ENCODE measurements around the gene NAT9.

NAT9 gene

DNA sequence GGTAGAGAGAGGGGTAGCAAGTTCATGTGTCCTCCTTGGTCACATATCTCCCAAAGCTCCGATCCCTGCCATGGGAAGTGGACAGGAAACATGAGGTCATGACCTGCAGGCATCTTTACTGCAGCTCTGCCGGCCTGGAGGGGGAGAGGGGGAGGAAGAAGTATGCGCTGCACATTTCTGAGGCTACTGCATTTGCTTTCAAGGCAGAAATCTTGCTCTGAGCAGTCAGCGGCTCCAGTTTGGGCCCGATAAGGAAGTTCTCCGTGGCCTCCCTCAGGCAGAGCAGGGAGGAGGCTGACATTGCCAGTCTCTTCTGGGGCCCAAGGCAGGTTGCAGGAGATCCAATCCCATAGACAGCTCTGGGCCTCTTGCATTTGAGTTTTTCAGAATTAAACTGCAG, 29.2 kb downstream of the NAT9 start:
- in situ Hi-C loops (cut with MboI; ENCODE audit: low sequenced_read_pairs), result no loop called here

DNA sequence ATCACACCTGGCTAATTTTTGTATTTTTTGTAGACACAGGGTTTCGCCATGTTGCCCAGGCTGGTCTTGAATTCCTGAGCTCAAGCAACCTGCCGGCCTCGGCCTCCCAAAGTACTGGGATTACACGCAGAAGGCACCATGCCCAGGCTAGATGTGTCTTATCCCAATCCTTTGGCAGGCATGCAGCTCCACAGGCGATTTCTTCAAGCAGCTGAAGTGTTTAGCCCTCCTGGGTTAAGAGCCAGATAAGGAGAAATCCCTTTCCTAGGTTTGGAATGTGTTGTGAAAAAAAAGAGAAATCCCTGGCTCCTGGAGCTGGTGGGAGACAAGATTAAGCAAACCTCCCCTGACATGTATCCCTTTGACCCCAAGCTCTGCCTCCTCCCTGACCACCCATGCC, 29.8 kb downstream of the NAT9 start:
- in situ Hi-C loops (cut with MboI; ENCODE audit: low sequenced_read_pairs), result no loop called here

DNA sequence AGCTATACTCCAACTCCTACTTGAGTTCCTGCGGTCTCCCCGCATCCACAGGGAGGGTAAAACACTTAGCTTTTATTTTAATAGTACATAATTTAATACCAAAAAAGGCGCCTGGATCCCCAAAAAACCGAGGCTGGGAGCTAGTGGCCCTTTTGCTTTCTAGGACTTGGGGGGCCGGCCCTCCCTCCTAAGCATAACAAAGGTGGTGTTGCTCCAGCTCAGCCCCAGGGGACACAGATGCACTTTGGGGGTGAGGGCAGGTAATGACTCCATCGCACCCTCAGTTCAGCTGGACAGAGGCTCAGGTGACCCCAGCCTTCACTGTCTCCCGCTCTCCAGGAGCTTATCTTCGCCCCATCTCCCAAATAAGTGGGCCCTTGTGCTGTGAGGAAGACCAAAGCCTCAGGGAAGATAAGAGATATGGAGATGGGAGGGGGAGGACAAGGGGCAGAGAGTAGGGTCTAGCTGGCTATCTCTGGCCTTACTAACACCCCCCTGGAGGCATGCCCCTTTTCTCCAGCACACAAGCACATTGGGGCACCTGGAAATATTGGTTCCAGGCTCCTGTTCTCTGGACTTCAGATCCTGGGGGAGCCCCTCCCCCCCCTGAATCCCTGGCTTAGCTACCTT, 30.5 kb downstream of the NAT9 start:
- in situ Hi-C loops (cut with MboI; ENCODE audit: low sequenced_read_pairs), result no loop called here

DNA sequence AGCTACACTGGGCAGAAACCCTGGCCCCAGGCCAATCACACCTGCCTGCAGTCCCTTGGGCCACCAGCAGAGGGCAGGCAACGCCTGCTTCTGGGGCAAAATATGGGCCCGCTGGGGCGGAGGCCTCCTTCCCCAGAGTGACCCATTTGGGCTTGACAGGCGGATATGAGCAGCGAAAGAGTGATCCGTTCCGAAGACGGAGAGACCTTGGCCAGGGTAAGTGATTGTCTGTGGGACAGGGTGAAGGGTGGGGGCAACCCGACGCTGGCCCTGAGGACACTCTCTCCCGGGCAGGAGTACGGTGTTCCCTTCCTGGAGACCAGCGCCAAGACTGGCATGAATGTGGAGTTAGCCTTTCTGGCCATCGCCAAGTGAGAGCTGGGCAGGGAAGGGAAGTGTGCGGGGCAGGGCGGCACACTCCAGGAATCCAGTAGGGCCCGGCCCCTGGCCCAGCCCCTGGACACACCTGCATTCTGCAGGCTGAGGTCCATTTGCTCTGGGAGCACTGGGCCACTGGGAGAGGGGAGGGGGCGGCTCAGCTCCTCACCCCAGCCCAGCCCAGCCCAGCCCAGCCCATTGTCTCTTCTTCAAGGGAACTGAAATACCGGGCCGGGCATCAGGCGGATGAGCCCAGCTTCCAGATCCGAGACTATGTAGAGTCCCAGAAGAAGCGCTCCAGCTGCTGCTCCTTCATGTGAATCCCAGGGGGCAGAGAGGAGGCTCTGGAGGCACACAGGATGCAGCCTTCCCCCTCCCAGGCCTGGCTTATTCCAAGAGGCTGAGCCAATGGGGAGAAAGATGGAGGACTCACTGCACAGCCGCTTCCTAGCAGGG, 31.2 kb downstream of the NAT9 start:
- in situ Hi-C loops (cut with MboI; ENCODE audit: low sequenced_read_pairs), result no loop called here

DNA sequence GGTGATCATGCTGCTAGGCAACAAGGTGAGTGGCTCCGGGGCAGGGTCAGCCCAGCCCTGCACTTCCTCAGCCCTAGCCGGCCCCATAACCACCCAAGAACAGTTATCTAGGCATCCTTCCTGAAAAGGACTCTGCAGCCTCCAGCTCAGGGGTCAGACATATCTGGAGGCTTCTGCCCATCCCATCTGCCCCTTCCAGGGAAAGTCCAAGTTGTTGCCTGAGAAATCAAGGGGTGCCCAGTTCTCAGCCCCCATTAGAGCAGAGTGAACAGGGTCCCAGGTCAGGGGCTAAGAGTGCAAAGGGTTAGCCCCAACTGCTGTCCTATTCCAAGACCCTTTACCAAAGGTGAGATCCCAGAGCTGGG, 31.8 kb downstream of the NAT9 start:
- in situ Hi-C loops (cut with MboI; ENCODE audit: low sequenced_read_pairs), result no loop called here

DNA sequence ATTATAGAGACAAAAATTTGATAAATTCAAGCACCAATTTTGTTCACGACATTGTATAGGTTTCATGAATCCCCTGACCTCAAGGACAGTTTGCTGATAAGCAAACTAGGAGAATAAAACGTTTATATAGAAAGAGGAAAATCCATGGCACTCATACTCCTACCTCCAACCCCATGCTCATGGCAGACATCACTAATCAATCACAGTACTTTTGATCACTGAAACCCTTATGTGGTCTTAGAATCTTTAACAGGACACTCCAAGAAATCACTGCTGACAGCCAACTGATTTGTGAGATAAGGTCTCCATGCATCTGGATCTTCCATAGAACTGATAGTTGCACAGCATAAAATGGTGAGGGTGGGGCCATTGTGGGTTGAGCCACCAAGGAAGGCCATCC, 32.4 kb downstream of the NAT9 start:
- in situ Hi-C loops (cut with MboI; ENCODE audit: low sequenced_read_pairs), result no loop called here

DNA sequence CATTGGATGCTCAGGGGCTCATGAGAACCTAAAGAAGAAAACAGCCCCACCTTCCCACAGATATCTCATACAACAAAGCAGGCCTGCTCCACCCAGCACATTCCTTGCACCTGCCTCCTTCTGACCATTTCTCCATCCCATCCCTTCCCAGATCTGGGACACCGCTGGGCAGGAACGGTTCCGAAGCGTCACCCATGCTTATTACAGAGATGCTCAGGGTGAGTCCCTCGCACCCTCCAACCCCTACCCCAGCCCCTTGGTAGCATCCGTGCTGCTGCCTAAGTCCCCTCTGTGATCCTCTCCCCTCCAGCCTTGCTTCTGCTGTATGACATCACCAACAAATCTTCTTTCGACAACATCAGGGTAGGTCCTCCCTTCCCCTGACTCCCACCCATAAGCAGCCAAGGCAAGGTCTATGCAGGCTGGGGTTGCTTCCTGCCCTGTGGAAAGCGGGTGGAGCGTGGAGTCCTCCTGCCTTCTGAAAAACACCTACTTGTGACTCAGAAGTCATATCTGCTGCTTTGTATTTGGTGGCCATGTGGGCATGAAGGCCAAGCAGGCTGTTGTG, 33.1 kb downstream of the NAT9 start:
- in situ Hi-C loops (cut with MboI; ENCODE audit: low sequenced_read_pairs), result no loop called here

DNA sequence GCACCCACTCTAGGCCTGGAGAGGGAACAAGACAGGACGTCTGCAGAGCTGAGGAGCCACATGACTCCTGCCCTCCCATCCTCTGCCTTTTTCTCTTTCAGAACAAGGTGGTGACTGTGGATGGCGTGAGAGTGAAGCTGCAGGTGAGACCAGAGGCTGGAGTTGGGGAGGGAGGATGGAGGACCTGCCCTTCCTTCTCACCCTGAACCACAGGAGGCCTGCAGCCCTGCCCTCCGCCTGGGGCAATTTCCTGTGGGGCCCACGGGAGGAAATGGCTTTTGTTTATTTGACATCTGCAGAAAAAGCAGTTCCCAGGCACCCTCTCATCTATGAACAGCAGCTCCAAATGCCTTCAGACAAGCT, 34.0 kb downstream of the NAT9 start:
- in situ Hi-C loops (cut with MboI; ENCODE audit: low sequenced_read_pairs), result no loop called here

DNA sequence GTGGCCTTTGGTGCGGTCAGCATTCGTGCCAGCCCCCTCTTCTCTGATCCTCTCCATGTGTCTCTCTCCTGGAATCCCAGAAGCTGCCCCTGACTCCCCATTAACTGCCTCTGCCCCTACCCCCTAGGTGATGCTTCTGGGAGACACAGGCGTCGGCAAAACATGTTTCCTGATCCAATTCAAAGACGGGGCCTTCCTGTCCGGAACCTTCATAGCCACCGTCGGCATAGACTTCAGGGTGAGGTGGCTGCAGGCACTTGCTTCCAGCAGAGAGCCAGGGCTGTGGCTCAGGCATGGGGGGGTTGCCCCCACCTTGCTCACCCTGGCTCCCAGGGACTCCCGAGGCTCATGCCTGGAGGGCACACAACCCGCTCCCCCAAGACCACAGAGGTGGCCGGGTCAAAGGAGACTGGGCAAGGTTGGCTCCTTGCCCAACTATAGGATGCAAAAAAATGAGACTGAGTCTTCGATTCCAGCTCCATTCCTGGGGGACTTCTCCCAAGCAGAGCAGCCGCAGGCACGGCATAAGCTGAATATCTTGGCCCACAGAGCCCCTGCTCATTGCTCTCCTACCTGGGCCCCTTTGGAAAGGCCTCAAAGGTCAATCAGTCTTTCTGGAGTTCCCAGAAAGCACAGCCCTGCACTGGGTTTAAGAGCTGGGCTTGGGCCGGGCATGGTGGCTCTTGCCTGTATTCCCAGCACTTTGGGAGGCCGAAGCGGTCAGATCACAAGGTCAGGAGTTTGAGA, 35.3 kb downstream of the NAT9 start:
- in situ Hi-C loops (cut with MboI; ENCODE audit: low sequenced_read_pairs), result no loop called here

DNA sequence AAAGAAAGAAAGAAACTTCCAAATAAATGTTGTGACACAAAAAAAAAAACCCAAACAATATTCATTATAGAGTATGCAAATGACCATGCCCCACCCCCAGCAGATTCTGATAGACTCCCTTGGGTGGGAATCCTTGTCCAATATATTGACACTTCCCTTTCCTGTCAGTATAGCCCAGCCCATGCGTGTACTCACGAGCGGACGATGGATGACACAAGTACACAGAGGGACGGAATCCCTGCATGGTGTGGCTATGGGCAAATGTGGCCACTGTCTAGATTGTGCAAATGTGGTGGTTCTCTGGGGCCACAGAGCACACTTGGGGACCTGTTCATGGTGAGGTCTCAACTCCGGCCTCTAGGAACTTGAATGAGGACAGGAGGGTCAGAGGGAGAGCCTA, 36.0 kb downstream of the NAT9 start:
- in situ Hi-C loops (cut with MboI; ENCODE audit: low sequenced_read_pairs), result no loop called here

DNA sequence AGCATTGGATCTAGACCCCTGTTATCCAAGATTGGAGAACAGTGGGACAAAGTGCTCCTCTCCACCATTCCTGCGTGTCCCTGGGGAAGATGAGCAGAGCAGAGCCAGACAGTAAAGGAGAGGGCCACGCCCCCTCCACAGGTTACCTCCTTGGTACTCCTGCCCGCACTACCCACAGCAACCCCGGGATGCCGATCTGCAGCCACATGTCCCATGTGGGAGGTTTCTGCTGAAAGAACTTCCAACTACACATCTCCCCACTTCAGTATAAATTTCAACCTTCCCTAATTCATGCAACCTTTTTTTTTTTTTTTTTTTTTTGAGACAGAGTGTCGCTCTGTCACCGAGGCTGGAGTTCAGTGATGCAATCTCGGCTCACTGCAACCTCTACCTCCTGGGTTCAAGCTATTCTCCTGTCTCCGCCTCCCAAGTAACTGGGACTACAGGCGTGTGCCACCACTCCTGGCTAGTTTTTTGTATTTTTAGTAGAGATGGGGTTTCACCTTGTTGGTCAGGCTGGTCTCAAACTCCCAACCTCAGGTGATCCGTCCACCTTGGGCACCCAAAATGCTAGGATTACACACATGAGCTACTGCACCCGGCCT, 36.8 kb downstream of the NAT9 start:
- in situ Hi-C loops (cut with MboI; ENCODE audit: low sequenced_read_pairs), result no loop called here

DNA sequence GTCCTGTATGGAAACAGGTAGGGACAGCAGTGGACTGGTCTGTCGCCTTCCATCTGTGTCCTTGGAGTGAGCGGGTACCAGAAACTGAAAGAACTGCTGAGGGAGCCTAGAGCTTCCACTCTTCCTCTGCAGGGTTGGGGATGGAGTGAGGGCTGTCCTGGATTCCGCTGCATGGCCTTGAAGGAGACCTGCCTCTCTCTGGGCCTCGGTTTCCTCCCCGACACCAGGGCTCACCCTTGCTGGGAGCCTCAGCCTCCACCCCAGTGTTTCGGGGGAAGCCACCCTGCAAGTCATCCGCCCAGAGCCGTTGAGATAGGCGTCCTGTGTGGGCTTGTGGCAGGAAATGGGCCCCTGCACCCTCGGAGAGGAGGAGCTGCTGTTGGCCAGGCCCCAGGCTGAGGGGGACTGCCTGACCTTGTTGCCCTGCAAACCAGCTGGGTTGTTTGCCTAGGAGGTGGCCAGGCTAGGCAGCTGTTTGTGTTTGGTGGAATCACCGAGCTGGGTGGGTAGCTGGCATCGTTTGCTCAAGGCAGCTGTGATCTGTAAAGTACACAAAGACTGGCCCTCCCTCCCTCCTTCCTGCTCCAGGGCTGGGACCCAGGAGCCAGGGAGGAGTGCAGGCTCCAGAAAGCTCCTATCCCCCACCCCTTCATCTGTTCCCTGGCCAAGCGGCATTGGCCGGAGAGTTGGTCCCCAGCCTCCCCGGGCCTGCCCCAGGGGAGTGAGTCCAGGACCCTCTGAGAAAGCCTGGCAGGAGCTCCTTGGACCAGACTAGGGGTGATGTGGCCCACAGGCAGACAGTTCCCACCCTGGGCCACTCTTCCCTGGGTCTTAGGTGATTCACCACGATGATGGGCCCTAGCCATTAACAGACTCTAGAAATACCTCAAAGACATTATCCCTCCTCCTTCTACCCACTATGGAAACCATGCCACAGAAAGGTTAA, 37.8 kb downstream of the NAT9 start:
- in situ Hi-C loops (cut with MboI; ENCODE audit: low sequenced_read_pairs), result no loop called here

DNA sequence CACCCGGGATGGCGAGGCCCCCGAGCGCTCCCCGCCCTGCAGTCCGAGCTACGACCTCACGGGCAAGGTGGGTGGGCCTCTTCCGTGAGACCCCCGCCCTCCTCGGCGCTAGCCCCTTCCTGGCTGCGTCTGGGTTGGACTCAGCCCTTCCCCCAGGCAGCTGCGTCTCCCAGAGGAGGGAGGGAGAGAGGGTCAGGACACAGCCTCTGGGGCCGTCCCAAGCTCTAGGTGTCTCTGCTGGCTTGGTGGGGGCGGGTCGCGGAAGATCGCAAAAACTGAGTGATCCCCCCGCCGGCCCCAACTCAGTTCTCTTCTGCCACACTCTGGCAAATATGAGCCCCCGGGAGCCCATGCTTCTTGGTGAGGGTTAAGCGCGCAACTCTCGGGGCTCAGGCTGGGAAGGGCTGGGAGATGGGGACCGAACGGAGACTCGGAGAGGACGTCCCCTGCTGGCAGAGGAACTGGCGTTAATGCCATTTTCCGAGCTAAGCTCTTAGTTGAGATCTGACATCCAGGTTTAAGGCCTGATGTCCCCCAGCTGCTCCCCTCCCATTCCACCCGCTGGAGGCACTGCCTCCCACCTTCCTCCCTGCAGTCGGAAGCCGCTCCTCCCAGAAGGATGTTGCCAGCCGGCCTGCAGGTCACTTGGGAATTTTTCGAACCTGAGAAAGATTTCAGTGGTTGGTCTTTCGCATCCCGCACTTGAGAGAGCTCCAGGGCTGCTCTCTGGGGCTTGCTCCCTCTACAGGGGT, 38.7 kb downstream of the NAT9 start:
- in situ Hi-C loops (cut with MboI; ENCODE audit: low sequenced_read_pairs), result no loop called here

DNA sequence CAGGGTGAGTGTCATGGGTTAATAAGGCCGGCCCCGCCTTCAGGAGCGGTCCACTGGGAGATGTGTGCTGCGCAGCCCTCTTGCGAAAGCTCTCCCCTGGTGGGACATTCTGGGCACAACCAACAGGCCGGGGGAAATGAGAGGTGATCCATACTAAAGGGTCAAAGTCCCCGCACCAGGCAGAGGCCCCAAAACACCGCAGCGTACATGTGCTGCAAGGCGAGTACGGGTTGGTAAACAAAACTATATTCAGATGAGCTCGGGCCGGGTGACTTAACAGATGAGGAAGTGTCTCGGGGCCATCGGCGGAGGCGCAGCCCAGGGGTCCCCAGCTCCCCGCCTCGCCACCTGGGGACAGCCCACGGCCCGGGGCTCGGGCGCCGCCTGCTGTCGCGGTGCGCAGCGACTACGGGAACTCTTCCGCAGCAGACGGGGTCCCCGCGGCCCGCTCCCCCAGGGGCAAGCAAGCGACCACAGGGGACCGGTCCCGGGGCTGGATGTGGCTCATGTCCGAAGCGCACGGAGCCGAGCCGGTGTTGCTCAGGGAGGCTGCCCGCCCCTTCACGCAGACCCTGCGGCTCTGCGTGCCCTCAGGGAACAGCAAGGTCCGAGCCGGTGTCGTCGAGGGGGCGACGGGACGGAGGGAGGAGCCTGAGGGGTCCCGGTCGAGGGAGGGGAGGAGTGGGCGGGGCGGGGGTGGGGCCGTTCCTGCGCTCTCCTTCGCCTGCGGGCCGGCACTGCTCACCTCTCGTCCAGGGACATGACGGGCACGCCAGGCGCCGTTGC, 39.4 kb downstream of the NAT9 start, which contains the start of gene RAB37:
TSS of gene RAB37 (plus strand) at position 744 of the 786 bp plus-strand sequence. CDS start at position 761, 17 bp downstream.
- in situ Hi-C loops (cut with MboI; ENCODE audit: low sequenced_read_pairs), result no loop called here

DNA sequence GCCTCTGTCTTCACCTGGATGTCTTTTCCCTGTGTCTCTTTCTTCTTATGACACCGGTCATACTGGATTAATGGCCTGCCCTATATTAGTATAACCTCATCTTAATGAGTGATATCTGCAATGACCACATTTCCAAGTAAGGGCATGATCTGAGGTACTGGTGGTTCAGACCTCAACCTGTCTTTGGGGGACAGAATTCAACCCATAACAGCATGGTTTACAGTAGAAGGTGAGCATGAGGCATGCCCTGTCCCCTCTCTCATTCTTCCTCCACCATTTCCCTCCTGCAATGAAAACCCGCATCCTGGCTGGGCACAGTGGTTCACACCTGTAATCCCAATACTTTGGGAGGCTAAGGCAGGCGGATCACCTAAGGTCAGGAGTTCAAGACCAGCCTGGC, 41.9 kb downstream of the NAT9 start:
- in situ Hi-C loops (cut with MboI; ENCODE audit: low sequenced_read_pairs), result no loop called here

DNA sequence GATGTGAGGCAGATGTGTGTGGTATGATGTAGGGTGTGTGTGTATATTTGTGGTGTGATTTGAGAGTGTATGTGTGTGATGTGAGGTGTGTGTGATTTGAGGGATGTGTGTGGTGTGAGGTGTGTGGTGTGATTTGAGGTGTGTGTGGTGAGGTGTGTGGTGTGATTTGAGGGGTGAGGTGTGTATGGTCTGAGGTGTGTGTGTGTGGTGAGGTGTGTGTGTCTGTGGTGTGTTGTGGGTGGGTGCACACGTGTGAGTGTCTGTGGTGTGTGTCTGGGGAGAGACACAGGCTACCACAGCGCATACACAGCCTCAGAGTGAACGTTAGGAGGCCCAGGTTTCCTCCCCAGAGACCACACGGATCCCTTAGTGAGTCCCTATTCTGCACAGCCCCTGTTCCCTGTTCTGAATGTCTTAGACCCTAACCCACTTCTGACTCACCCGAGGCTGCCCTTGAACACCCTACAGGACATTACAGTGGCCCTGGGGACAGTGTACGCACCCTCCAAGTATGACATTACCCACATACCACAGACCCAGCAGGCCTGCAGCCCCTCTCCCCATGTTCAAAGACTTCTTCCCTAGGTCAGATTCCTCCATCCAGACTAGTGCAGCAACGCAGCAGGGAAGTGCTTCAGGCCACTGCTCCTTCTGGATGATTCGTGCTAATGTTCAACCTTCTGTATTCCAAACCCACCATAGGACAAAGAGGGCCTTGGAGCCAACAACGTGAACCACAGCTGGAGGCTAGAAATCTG, 42.6 kb downstream of the NAT9 start:
- in situ Hi-C loops (cut with MboI; ENCODE audit: low sequenced_read_pairs), result no loop called here

DNA sequence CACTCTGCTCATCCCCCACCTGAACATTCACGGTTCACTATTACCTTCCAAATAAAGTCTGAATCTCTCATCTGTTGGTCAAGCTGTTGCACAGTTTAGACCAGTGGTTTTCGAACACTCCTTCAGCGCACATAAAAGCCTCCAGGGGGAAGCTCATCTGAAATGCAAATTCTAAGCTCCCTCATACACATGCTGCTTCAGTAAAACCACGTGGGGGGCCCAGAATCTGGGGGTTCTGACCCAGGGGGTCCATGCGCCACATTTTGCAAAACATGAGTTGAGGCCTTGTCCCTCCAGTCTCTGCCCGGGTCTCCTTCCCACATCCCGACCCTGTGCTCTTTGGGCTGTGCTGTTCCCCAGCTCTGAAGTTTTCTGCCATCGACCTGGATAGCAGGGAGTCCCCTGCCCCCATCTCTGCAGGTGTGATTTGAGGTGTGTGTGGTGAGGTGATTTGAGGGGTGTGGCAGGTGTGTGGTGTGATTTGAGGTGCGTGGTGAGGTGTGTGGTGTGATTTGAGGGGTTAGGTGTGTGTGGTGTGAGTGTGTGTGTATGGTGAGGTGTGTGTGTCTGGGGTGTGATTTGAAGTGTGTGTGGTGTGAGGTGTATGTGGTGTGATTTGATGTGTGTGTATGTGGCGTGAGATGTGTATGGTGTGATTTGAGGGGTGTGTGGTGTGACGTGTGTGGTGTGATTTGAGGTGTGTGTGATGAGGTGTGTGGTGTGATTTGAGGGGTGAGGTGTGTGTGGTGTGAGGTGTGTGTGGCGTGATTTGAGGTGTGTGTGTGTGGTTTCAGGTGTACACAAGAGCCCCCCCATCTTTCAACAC, 43.9 kb downstream of the NAT9 start:
- in situ Hi-C loops (cut with MboI; ENCODE audit: low sequenced_read_pairs), result no loop called here

Data from HL-60/S4 treated with phorbol 12-myristate 13-acetate at 8.2 ng/mL for 4 days and 3 days (cell line).